Right atrium auricular region (tissue), 2 donors: ENCODE results near the gene SNX9. TPM values are rescaled to one million over a fixed set of nuclear protein-coding genes. Genes with fewer than 3 reads are reported as not detected.

ENCODE experiments used
- DNase-seq: peaks from one replicate; pipeline ENCODE4 v3.0.0-alpha.2; 2019; ENCODE audit warnings: low spot score
- H3K27ac ChIP-seq, 2 donors: fragments of 200-600 bp; sonication (generic); 1 replicate in 1 of 2; 2 replicates in 1 of 2; pipeline ENCODE4 v1.5.1; 2016 to 2019
- H3K27me3 ChIP-seq, 2 donors: fragments of 200-600 bp; sonication (generic); one replicate each; pipeline versions ENCODE4 v1.5.1 to v1.6.0; 2017 to 2019
- H3K36me3 ChIP-seq: fragments of 200-600 bp; sonication (generic); one replicate; pipeline ENCODE4 v1.5.1; 2016
- H3K4me1 ChIP-seq, 2 donors: fragments of 200-600 bp; sonication (generic); one replicate each; pipeline versions ENCODE4 v1.5.1 to v1.6.0; 2017 to 2019
- H3K4me3 ChIP-seq, 2 donors: fragments of 200-600 bp; sonication (generic); 1 replicate in 1 of 2; 2 replicates in 1 of 2; pipeline ENCODE4 v1.5.1; 2017 to 2019; ENCODE audit warnings: mild to moderate bottlenecking in 1 of 2, moderate library complexity in 1 of 2
- H3K9me3 ChIP-seq, 2 donors: fragments of 200-600 bp; sonication (generic); one replicate each; pipeline ENCODE4 v1.5.1; 2019
- CTCF ChIP-seq, 2 donors: fragments of 200-600 bp; sonication (generic); IDR thresholded peaks; one replicate each; pipeline ENCODE4 v1.5.1; 2019; ENCODE audit warnings: antibody characterized with exemption in 2 of 2
- total RNA-seq, 2 donors: library from RNA; depleted of rRNA; stranded (reverse); fragments of >200 nt; gene quantifications; one replicate each; pipeline ENCODE4 v1.1.0, GENCODE V29; 2016

SNX9 gene
- total RNA-seq, 2 donors from 2014 or later = 26.6 to 39.4 TPM

- H3K36me3 ChIP-seq = peaks cover 31% of the 10 kb centered on the region
- no peaks in the 10 kb centered on the region for H3K27me3 ChIP-seq
- H3K9me3 ChIP-seq = no peaks in the 10 kb centered on the region
- DNase-seq = no peak
- no peak overlapping the region for H3K4me3 ChIP-seq
- H3K4me1 ChIP-seq = peaks cover 0 to 22% of the 10 kb centered on the region in 2 donors
- no peak for TF ChIP-seq CTCF (IDR thresholded peaks at IDR 0.05)
- no peak overlapping the region for H3K27ac ChIP-seq
These were observed 44.1 kb downstream of the SNX9 start for GRCh38 chr6:157867155-157867559.

GRCh38 chr6:157867981-157868380 is 44.9 kb downstream of the SNX9 start:
- no peak overlapping the region for H3K27ac ChIP-seq
- H3K36me3 ChIP-seq = peaks cover 36% of the 10 kb centered on the region
- no peaks in the 10 kb centered on the region for H3K27me3 ChIP-seq
- H3K9me3 ChIP-seq = no peaks in the 10 kb centered on the region
- DNase-seq = no peak
- no peak overlapping the region for H3K4me3 ChIP-seq
- H3K4me1 ChIP-seq = peaks cover 0 to 14% of the 10 kb centered on the region in 2 donors
- no peak for TF ChIP-seq CTCF (IDR thresholded peaks at IDR 0.05)

- TF ChIP-seq CTCF (IDR thresholded peaks at IDR 0.05) = no peak
- Histone ChIP-seq H3K27me3 (no peaks in the 10 kb centered on the region), H3K4me3 (no peak overlapping the region), H3K4me1 (peaks cover 0 to 10% of the 10 kb centered on the region in 2 donors), H3K36me3 (peaks cover 42% of the 10 kb centered on the region), H3K27ac (no peak overlapping the region), H3K9me3 (no peaks in the 10 kb centered on the region)
- DNase-seq = no peak
These were observed 45.8 kb downstream of the SNX9 start for GRCh38 chr6:157868835-157869234.

GRCh38 chr6:157869673-157870302 is 46.7 kb downstream of the SNX9 start:
- DNase-seq = no peak
- peaks cover 0 to 10% of the 10 kb centered on the region in 2 donors for H3K4me1 ChIP-seq
- no peaks in the 10 kb centered on the region for H3K27me3 ChIP-seq
- H3K4me3 ChIP-seq = no peak overlapping the region
- no peak for TF ChIP-seq CTCF (IDR thresholded peaks at IDR 0.05)
- H3K9me3 ChIP-seq = no peaks in the 10 kb centered on the region
- no peak overlapping the region for H3K27ac ChIP-seq
- H3K36me3 ChIP-seq = peaks cover 52% of the 10 kb centered on the region

- H3K27me3 ChIP-seq = no peaks in the 10 kb centered on the region
- peak; percentile 66 to 80 for TF ChIP-seq CTCF (IDR thresholded peaks at IDR 0.05)
- no peak overlapping the region for H3K27ac ChIP-seq
These were observed 50.8 kb downstream of the SNX9 start for GRCh38 chr6:157873735-157874344.

More at GRCh38 chr6:157873735-157874344, 50.8 kb downstream of the SNX9 start:
- Histone ChIP-seq H3K9me3 (no peaks in the 10 kb centered on the region), H3K4me3 (no peak overlapping the region), H3K36me3 (peaks cover 63% of the 10 kb centered on the region), H3K4me1 (no peaks in the 10 kb centered on the region)
- DNase-seq = peak; percentile 79
